SU-DHL-6 (cell line): Measurements from ENCODE around the gene GMDS.

Experiments used
- H2AFZ ChIP-seq: fragments of 200-600 bp; sonication (generic); 2 replicates; pipeline ENCODE4 v1.6.1; 2014; ENCODE audit warnings: low read depth, mild to moderate bottlenecking, moderate library complexity, mixed read lengths, antibody characterized with exemption, low read length; ENCODE audit not compliant: severe bottlenecking
- H3F3A ChIP-seq: fragments of 200-600 bp; shearing (Covaris generic); 2 replicates; pipeline ENCODE4 v1.6.0; 2016; ENCODE audit warnings: antibody characterized with exemption, mild to moderate bottlenecking; ENCODE audit not compliant: insufficient read depth
- H3K27ac ChIP-seq: fragments of 200-600 bp; sonication (generic); 2 replicates; pipeline ENCODE4 v1.5.1; 2016; ENCODE audit warnings: low read depth, mild to moderate bottlenecking, low read length, moderate library complexity, mixed read lengths
- H3K27me3 ChIP-seq: fragments of 200-600 bp; sonication (generic), shearing (Covaris generic); 2 replicates; pipeline ENCODE4 v1.6.0; 2014; ENCODE audit warnings: mild to moderate bottlenecking, low read length
- H3K36me3 ChIP-seq: fragments of 200-600 bp; sonication (generic); 2 replicates; pipeline ENCODE4 v1.6.1; 2014; ENCODE audit warnings: mild to moderate bottlenecking, low read length, mixed read lengths
- H3K4me2 ChIP-seq: fragments of 300-600, 200-600 bp; shearing (Covaris generic), sonication (generic); 2 replicates; pipeline ENCODE4 v1.6.0; 2014; ENCODE audit warnings: low read length, low read depth, mild to moderate bottlenecking; ENCODE audit not compliant: poor library complexity, severe bottlenecking
- H3K4me3 ChIP-seq: fragments of 200-600 bp; sonication (generic); 2 replicates; pipeline ENCODE4 v1.5.1; 2014; ENCODE audit warnings: antibody characterized with exemption, low read length, mild to moderate bottlenecking, mixed read lengths; ENCODE audit not compliant: insufficient read depth, poor library complexity, severe bottlenecking
- H3K79me2 ChIP-seq: fragments of 200-600 bp; sonication (generic); 2 replicates; pipeline ENCODE4 v1.6.1; 2014; ENCODE audit warnings: mild to moderate bottlenecking, low read length, moderate library complexity; ENCODE audit not compliant: insufficient read depth
- H3K9ac ChIP-seq: fragments of 200-600 bp; sonication (generic); 2 replicates; pipeline ENCODE4 v1.7.0; 2014; ENCODE audit warnings: mild to moderate bottlenecking, low read length
- H3K9me2 ChIP-seq: fragments of 200-600 bp; sonication (generic); replicated peaks from 2 replicates; pipeline ENCODE4 v1.6.1; 2014; ENCODE audit warnings: low read length; ENCODE audit not compliant: insufficient read depth
- H3K9me3 ChIP-seq: fragments of 200-600 bp; sonication (generic); 2 replicates; pipeline ENCODE4 v1.6.1; 2014; ENCODE audit warnings: low read length, mixed read lengths; ENCODE audit not compliant: insufficient read depth
- H4K20me1 ChIP-seq: fragments of 200-600 bp; sonication (generic); 2 replicates; pipeline ENCODE4 v1.6.1; 2014; ENCODE audit warnings: low read depth, mild to moderate bottlenecking, antibody characterized with exemption, low read length, moderate library complexity, mixed read lengths
- EZH2phosphoT487 ChIP-seq: fragments of 200-600 bp; sonication (generic), shearing (Covaris generic); conservative IDR thresholded peaks from 2 replicates; pipeline ENCODE4 v1.6.1; 2018; ENCODE audit warnings: mild to moderate bottlenecking, antibody characterized with exemption, low read length, moderate library complexity, mixed read lengths
- TF ChIP-seq, protein P1 (sequence below): fragments of 200-600 bp; sonication (generic); IDR thresholded peaks from one replicate; pipeline ENCODE4 v1.5.1; 2017; ENCODE audit warnings: antibody characterized with exemption, mild to moderate bottlenecking, low read length, moderate library complexity; ENCODE audit not compliant: insufficient read depth, poor library complexity, severe bottlenecking

GMDS gene

DNA sequence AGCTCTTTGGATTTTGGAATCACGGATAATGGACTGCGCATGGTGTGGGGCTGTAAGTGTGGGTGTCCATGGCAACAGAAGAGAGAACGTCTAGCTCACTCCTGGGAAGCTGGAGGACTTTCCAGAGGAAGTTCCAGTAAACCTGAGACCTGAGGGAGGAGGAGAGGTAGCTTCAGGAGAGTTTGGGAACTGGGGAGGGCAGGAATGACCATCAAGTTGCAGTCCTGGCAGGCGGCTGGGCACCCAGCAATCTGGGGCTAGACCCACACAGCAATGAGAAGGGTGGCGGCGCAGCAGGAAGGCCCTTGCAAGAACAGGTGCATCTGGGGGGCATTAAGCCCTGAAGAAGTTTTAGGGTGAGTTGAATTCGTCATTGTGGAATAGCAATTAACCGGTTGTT, 539.8 kb downstream of the GMDS start:
- Histone ChIP-seq H3K27ac (no peak overlapping the region), H3K4me2 (no peak overlapping the region), H3K9me2 (no peaks in the 10 kb centered on the region), H3F3A (no peaks in the 10 kb centered on the region), H3K27me3 (no peaks in the 10 kb centered on the region), H3K36me3 (no peaks in the 10 kb centered on the region), H3K9ac (no peak overlapping the region), H4K20me1 (no peaks in the 10 kb centered on the region), H2AFZ (no peak overlapping the region), H3K9me3 (no peaks in the 10 kb centered on the region), H3K79me2 (no peaks in the 10 kb centered on the region), H3K4me3 (no peak overlapping the region)
- TF ChIP-seq, protein P1, sequence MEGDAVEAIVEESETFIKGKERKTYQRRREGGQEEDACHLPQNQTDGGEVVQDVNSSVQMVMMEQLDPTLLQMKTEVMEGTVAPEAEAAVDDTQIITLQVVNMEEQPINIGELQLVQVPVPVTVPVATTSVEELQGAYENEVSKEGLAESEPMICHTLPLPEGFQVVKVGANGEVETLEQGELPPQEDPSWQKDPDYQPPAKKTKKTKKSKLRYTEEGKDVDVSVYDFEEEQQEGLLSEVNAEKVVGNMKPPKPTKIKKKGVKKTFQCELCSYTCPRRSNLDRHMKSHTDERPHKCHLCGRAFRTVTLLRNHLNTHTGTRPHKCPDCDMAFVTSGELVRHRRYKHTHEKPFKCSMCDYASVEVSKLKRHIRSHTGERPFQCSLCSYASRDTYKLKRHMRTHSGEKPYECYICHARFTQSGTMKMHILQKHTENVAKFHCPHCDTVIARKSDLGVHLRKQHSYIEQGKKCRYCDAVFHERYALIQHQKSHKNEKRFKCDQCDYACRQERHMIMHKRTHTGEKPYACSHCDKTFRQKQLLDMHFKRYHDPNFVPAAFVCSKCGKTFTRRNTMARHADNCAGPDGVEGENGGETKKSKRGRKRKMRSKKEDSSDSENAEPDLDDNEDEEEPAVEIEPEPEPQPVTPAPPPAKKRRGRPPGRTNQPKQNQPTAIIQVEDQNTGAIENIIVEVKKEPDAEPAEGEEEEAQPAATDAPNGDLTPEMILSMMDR: no peak
- TF ChIP-seq EZH2phosphoT487: no peak

DNA sequence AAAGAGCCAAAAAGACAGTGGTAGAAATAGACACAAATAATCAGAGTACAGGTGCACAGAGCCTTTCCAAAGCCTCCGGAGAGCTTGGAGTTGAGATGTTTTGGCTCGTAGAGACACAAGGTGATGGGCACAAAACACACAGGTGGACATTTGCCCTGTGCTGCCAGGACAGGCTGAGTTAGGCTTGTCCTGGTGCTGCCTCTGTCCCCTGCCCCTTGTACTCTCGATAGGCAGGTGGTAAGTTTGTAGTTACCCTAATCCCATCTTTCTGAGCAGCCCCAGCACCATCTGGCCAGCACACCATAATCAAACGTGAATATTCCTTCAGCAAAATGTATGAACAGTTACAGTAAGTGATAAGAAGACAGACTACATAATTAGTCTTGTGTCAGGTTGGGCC, 540.2 kb downstream of the GMDS start:
- no peak overlapping the region for H3K9ac ChIP-seq
- no peak overlapping the region for H2AFZ ChIP-seq
- H3K27me3 ChIP-seq: no peaks in the 10 kb centered on the region
- no peaks in the 10 kb centered on the region for H3K79me2 ChIP-seq
- no peaks in the 10 kb centered on the region for H4K20me1 ChIP-seq
- no peaks in the 10 kb centered on the region for H3F3A ChIP-seq
- no peak for TF ChIP-seq EZH2phosphoT487
- TF ChIP-seq, protein P1: no peak
- no peaks in the 10 kb centered on the region for H3K9me3 ChIP-seq
- no peak overlapping the region for H3K27ac ChIP-seq
- no peak overlapping the region for H3K4me3 ChIP-seq
- no peak overlapping the region for H3K4me2 ChIP-seq
- H3K9me2 ChIP-seq: no peaks in the 10 kb centered on the region
- no peaks in the 10 kb centered on the region for H3K36me3 ChIP-seq

DNA sequence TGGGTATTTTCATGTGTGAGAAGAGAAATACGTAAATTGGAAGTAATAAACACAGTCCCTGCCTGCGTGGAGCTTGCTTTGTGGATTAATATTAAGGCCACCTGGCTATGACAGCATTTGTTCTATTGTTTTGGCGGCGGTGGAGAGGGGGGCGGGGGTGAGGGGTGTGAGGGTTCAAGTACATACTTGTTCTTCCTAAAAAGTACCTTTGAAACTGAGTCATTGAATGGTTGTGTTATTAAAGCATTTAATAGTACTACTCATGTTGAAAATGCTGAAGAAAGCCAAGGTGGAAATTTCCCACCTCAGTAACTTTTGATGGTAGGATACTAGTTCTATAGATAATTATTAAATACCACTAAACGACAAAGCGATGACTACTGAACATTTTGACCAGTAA, 540.7 kb downstream of the GMDS start:
- H3K36me3 ChIP-seq: no peaks in the 10 kb centered on the region
- H3K27me3 ChIP-seq: no peaks in the 10 kb centered on the region
- H3F3A ChIP-seq: no peaks in the 10 kb centered on the region
- H3K9me3 ChIP-seq: no peaks in the 10 kb centered on the region
- H3K27ac ChIP-seq: no peak overlapping the region
- no peak overlapping the region for H3K9ac ChIP-seq
- TF ChIP-seq EZH2phosphoT487: no peak
- H3K4me3 ChIP-seq: no peak overlapping the region
- H2AFZ ChIP-seq: no peak overlapping the region
- H3K9me2 ChIP-seq: no peaks in the 10 kb centered on the region
- H3K79me2 ChIP-seq: no peaks in the 10 kb centered on the region
- no peak overlapping the region for H3K4me2 ChIP-seq
- H4K20me1 ChIP-seq: no peaks in the 10 kb centered on the region

DNA sequence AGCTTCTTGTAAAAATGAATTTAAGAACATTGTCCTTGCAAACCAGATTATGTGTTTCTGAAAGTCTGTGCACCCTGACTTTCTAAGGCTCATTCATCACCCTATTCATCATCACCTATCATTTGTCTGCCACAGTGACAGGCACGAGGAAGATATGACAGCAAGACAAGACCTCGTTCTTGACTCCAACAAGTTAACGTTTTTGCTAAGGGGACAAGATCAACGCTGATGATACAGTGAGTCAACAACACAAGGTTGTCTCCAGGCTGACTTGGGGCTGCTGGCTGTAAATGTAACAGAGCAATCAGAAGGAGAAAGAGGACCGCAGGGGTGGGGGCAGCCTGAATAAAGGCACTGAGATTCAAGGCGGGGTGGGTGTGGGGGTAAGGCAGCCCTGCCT, 541.5 kb downstream of the GMDS start:
- H3K4me3 ChIP-seq: no peak overlapping the region
- no peaks in the 10 kb centered on the region for H3K9me2 ChIP-seq
- H2AFZ ChIP-seq: no peak overlapping the region
- H4K20me1 ChIP-seq: no peaks in the 10 kb centered on the region
- H3K9me3 ChIP-seq: no peaks in the 10 kb centered on the region
- H3F3A ChIP-seq: no peaks in the 10 kb centered on the region
- no peaks in the 10 kb centered on the region for H3K79me2 ChIP-seq
- no peak overlapping the region for H3K9ac ChIP-seq
- no peaks in the 10 kb centered on the region for H3K36me3 ChIP-seq
- no peaks in the 10 kb centered on the region for H3K27me3 ChIP-seq
- no peak overlapping the region for H3K4me2 ChIP-seq
- H3K27ac ChIP-seq: no peak overlapping the region
- TF ChIP-seq, protein P1: no peak
- TF ChIP-seq EZH2phosphoT487: no peak
